MCF 10A (cell line): Measurements from ENCODE around the gene FAM3A. TPM values are rescaled to one million over a fixed set of nuclear protein-coding genes. Genes with fewer than 3 reads are reported as not detected.
A peak's percentile ranks its signal among the peaks of the same experiment; 100 is the strongest.
"Not testable (repeated sequence)": the region's sequence is repeated elsewhere in the genome, so short reads cannot be mapped to it uniquely, and the experiment has no call there.

ENCODE experiments used
- BruUV-seq: library from RNA; stranded (reverse); fragments of 400-500 nt; replicated peaks from 2 replicates; lab custom pipeline; 2021; lab: Mats Ljungman, UMichigan
- CTCF ChIA-PET: fragments of 300-600 bp; sonication (Branson Sonifier 250); formaldehyde crosslinking; extraction: SDS; loops from one replicate; lab custom pipeline; 2021; ENCODE audit warnings: antibody characterized with exemption, inconsistent platforms; lab: Yijun Ruan, JAX
- POLR2A ChIA-PET: fragments of 300-600, 350-650 bp; sonication (Branson Sonifier 250); formaldehyde crosslinking; extraction: SDS; loops from one replicate; lab custom pipeline; 2020; ENCODE audit warnings: antibody characterized with exemption, inconsistent platforms; lab: Yijun Ruan, JAX
- DNase-seq: peaks from one replicate; pipeline ENCODE4 v3.0.0-alpha.2; 2018; ENCODE audit not compliant: unreplicated experiment
- H3K27ac Mint-ChIP-seq: one replicate; pipeline ENCODE4 v1.8.0; 2022; ENCODE audit warnings: mild to moderate bottlenecking, low read depth, mixed read lengths; ENCODE audit not compliant: unreplicated experiment
- H3K27me3 Mint-ChIP-seq: one replicate; pipeline ENCODE4 v1.8.0; 2022; ENCODE audit warnings: mixed read lengths; ENCODE audit not compliant: insufficient read depth, unreplicated experiment
- H3K36me3 Mint-ChIP-seq: one replicate; pipeline ENCODE4 v1.8.0; 2022; ENCODE audit warnings: mild to moderate bottlenecking, moderate library complexity, mixed read lengths; ENCODE audit not compliant: insufficient read depth, unreplicated experiment
- H3K4me1 Mint-ChIP-seq: one replicate; pipeline ENCODE4 v1.8.0; 2022; ENCODE audit warnings: mixed read lengths; ENCODE audit not compliant: insufficient read depth, unreplicated experiment
- H3K4me3 Mint-ChIP-seq: one replicate; pipeline ENCODE4 v1.8.0; 2022; ENCODE audit warnings: mild to moderate bottlenecking, moderate library complexity, mixed read lengths; ENCODE audit not compliant: unreplicated experiment
- H3K9me3 Mint-ChIP-seq: one replicate; pipeline ENCODE4 v1.8.0; 2022; ENCODE audit warnings: mixed read lengths; ENCODE audit not compliant: unreplicated experiment
- CTCF ChIP-seq: fragments of 200-600 bp; IDR thresholded peaks from one replicate; pipeline ENCODE4 v1.8.0; 2022; ENCODE audit warnings: antibody characterized with exemption, mild to moderate bottlenecking; ENCODE audit not compliant: unreplicated experiment
- intact Hi-C: fragments of 100-400 bp; cut with micrococcal nuclease; formaldehyde crosslinking; loops from 2 replicates; pipeline ENCODE4 v1.14.1; 2022
- total RNA-seq: library from RNA; stranded (reverse); gene quantifications from 2 replicates; pipeline ENCODE4 v1.2.3, GENCODE V29; 2022

Gene FAM3A
- total RNA-seq, 1 experiment from 2014 or later: 40.9 TPM

- H3K4me3 Mint-ChIP-seq: peak overlapping the region; percentile 47
- TF ChIP-seq CTCF: no peak
- H3K36me3 Mint-ChIP-seq: peaks cover 4% of the 10 kb centered on the region
- intact Hi-C loops: no loop called here
- ChIA-PET POLR2A (interaction anchor here (0.5 to 2.1 kb wide), 11 partner anchors 15 to 174 kb away, joined by 3 to 11 read pairs (median 4); partner anchors contain the start of genes FAM3A, SLC10A3 and TAFAZZIN), CTCF (interaction anchor here (0.6 to 2.6 kb wide), 7 partner anchors 7 to 532 kb away, joined by 3 to 13 read pairs (median 4); no protein-coding TSS in a partner anchor)
- BruUV-seq: TSS peak; percentile 54
- H3K27ac Mint-ChIP-seq: peak overlapping the region; percentile 54
- DNase-seq: peak; percentile 98
- no peaks in the 10 kb centered on the region for H3K27me3 Mint-ChIP-seq
- H3K9me3 Mint-ChIP-seq: no peaks in the 10 kb centered on the region
- peaks cover 24% of the 10 kb centered on the region for H3K4me1 Mint-ChIP-seq
Observed at GRCh38 chrX:154541896-154542722, 26.1 kb upstream of the FAM3A start.

- Mint-ChIP-seq H3K9me3 (no peaks in the 10 kb centered on the region), H3K36me3 (peaks cover 4% of the 10 kb centered on the region), H3K4me3 (peak overlapping the region; percentile 48), H3K4me1 (peaks cover 24% of the 10 kb centered on the region), H3K27me3 (no peaks in the 10 kb centered on the region), H3K27ac (peak overlapping the region; percentile 12)
- TF ChIP-seq CTCF: no peak
- intact Hi-C loops: no loop called here
- BruUV-seq: no TSS peak
- ChIA-PET POLR2A (interaction anchor here (0.5 to 2.1 kb wide), 11 partner anchors 14 to 264 kb away, joined by 3 to 11 read pairs (median 4); partner anchors contain the start of genes MPP1, RPL10, SLC10A3 and TAFAZZIN), CTCF (interaction anchor here (0.6 to 1.2 kb wide), 4 partner anchors 14 to 531 kb away, joined by 3 to 5 read pairs (median 4); no protein-coding TSS in a partner anchor)
- DNase-seq: no peak
Observed at GRCh38 chrX:154541589-154541895, 25.5 kb upstream of the FAM3A start.

GRCh38 chrX:154540897-154541535 lies 25.0 kb upstream of the FAM3A start:
- H3K4me1 Mint-ChIP-seq: peaks cover 24% of the 10 kb centered on the region
- ChIA-PET POLR2A (interaction anchor here (0.7 to 2.1 kb wide), 9 partner anchors 14 to 264 kb away, joined by 3 to 11 read pairs (median 5); partner anchors contain the start of genes MPP1, RPL10 and SLC10A3), CTCF (interaction anchor here (0.6 to 1.6 kb wide), 8 partner anchors 13 to 531 kb away, joined by 3 to 8 read pairs (median 4); no protein-coding TSS in a partner anchor)
- H3K9me3 Mint-ChIP-seq: no peaks in the 10 kb centered on the region
- H3K4me3 Mint-ChIP-seq: peak overlapping the region; percentile 48
- H3K27ac Mint-ChIP-seq: peak overlapping the region; percentile 12
- H3K36me3 Mint-ChIP-seq: peaks cover 4% of the 10 kb centered on the region
- intact Hi-C loops: no loop called here
- no peaks in the 10 kb centered on the region for H3K27me3 Mint-ChIP-seq
- DNase-seq: peak; percentile 84
- no peak for TF ChIP-seq CTCF
- no TSS peak for BruUV-seq

- CTCF ChIA-PET: interaction anchor here (0.6 to 1.6 kb wide), 3 partner anchors 44 to 489 kb away, joined by 3 to 8 read pairs (median 4); no protein-coding TSS in a partner anchor
- BruUV-seq, H3K9me3 Mint-ChIP-seq, DNase-seq, H3K36me3 Mint-ChIP-seq, H3K27ac Mint-ChIP-seq, H3K4me3 Mint-ChIP-seq, H3K27me3 Mint-ChIP-seq, intact Hi-C loops: not testable (repeated sequence)
- POLR2A ChIA-PET: interaction anchor here (0.6 to 2.1 kb wide), 4 partner anchors 13 to 437 kb away, joined by 3 to 11 read pairs (median 7); partner anchors contain the start of genes RPL10 and SLC10A3
- peaks cover 24% of the 10 kb centered on the region for H3K4me1 Mint-ChIP-seq
Observed at GRCh38 chrX:154540365-154540764, 24.3 kb upstream of the FAM3A start.
